Middle frontal gyrus (tissue), 1 donor: ENCODE data around the gene PMEPA1.

ENCODE experiments used
- DNase-seq: peaks from one replicate; pipeline ENCODE4 v3.0.0-alpha.2; 2015; ENCODE audit warnings: low spot score; ENCODE audit errors: extremely low spot score

Gene PMEPA1

DNA sequence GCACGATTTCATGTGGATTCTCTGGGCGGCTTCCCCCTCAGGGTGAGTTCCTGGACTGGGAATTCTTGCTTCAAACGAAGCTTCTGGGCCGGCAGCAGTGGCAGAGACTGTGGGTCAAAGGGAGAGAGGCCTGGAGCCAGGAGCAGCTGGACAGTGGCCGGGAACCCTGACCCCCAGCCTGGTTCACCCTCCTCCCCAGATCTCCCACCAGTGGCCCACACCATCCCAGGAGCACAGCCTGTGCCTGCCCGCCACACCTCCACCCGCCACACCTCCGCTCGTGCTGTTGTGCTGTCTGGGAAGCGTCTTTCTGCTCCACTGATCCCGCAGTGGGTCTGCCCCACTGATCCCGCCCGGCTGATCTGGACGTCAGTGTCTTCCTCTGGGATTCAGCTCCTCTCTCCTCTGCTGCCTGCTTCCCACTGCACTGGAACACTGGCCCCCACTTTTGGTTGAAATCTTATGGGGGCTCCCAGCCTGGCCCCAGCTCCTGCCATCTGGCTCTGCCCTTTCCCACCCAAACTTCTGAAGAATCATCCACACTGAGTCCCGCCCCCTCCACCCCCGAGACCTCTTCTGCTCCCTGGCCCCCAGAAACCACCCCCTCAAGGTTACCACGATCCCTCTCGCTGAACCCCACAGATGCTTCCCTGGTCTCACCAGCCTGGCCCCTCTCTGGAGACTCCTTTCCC is 99.4 kb downstream of the PMEPA1 start:
- no peak for DNase-seq

- no peak for DNase-seq
These were observed 100.0 kb downstream of the PMEPA1 start for GRCh38 chr20:57609842-57610167.

DNA sequence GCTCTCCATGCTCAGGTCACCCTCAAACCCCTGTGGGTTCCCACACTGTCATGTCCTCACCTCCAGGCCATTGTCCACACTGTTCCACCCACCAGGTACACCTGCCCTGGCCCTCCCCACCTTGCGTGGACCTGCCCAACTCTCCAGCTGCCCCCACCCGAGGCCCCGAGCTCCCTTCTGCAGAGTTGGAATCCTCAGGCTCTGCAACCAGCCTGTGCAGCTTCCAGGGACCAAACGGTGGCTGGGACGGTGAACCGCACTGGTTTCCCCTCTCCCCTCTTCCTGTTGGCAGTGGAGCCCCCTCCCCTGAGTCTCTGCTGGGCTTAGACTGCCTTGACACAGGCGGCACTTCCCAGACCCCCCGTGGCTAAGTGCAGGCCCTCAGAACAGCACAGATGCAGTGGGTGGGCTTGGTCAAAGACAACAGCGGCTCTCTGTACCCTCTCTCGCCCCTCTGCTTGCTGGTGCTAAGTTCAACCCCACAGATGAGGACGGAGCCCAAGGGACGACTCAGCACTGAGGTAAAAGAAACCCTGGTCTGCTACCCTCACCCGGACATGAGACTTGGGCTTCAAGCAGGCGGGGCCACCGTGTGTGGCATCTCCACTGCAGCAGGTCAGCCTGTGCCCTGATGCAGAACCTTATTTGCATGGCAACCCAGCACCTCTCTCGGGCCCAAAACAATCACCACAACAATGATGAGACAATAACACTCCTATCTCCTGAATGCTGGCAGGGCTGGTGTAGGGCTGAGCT is 100.6 kb downstream of the PMEPA1 start:
- no peak for DNase-seq

DNA sequence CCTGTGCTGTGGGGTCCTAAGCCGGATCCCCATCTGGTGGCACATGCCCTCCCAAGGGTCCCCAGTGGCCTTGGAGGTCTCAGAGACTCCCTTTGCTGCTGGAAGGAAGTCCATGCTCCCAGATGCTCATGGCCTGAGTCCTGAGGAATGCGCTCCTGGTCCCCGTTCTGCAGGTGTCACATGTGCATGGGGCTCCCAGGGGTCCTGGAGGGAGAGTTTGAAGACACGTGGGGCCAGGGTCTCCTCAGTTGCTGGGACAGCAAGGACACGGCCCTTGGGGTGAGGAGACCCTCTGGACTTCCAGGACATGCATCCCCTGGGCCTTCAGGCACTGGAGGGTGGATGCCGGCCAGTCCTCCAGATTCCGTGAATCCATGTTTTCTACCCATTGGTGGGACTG is 101.3 kb downstream of the PMEPA1 start:
- DNase-seq = no peak

DNA sequence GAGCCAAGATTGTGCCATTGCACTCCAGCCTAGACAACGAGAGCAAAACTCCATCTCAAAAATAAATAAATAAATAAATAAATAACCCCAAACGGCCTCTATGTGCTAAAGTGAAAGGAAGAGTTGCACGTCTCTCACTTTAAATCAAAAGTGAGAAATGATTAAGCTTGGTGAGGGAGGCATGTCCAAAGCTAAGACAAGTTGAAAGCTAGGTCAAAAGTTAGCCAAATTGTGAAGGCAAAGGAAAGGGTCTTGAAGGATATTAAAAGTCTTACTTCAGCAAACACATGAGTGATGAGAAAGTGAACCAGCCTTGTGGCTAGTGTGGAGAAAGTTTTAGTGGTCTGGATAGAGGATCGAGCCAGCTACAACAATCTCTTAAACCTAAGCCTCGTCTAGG is 103.9 kb downstream of the PMEPA1 start:
- DNase-seq = no peak

DNA sequence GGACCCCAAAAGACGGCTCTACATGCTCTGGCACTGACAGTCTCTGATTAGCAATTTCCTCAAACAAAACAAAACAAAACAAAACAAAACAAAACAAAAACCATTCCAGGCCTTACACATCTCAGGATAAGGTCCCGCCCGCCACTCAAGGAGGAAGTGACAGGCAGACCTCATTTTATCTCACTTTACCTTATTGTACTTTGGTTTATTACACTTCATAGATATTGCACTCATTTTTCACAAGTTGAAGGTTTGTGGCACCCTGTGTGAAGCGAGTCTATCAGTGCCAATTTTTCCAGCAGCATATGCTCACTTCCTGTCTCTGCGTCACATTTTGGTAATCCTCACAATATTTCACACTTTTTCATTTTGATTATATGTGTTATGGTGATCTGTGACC is 104.8 kb downstream of the PMEPA1 start:
- DNase-seq = no peak

DNA sequence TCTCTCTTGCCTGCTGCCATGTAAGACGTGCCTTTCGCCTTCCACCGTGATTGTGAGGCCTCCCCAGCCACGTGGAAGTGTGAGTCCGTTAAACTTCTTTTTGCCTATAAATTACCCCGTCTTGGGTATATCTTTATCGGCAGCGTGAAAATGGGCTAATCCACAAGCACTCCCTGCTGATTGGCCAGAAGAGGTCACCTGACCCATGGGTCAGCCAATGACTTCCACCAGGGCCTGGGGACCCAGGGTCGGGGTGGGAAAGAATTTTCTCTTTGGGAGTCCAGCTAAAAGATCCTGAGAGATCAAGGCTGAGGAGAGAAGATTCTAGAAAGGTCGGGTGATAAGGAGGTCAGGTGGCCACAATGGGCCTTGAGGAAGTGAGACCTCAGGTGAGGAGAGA is 106.7 kb downstream of the PMEPA1 start:
- DNase-seq = no peak

DNA sequence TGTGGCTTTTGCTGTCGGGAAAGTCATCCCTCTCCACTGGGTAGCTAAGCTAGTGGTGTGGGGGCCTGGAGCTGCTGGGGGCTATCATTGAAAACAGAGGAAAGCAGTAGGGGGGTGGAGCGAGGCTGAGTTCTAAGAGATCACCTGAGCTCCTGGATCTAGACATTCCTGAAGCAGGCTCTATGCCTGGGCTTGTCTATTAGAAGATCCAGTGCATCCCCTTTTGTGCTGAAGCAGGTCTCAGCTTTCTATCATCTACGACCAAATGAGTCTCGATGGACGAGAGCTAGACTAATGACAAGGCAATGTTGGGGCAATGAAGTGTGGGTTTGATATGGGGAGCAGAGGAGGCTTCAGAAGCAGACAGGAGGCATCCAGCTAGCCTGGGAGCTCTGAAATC is 108.1 kb downstream of the PMEPA1 start:
- no peak for DNase-seq

GRCh38 chr20:57601211-57601570 is 108.6 kb downstream of the PMEPA1 start:
- DNase-seq = no peak

GRCh38 chr20:57600320-57601210 is 109.2 kb downstream of the PMEPA1 start:
- no peak for DNase-seq

GRCh38 chr20:57598491-57598890 is 111.3 kb downstream of the PMEPA1 start:
- no peak for DNase-seq
